GM18502 (cell line): ENCODE results near the gene DUSP1.
A peak's percentile ranks its signal among the peaks of the same experiment; 100 is the strongest.
"Not testable (repeated sequence)": the region's sequence is repeated elsewhere in the genome, so short reads cannot be mapped to it uniquely, and the experiment has no call there.

ENCODE experiments used
- ATAC-seq: cut with Tn5 transposase; IDR thresholded peaks from one replicate; pipeline ENCODE4 v1.9.1; 2021; ENCODE audit warnings: mild to moderate bottlenecking; ENCODE audit not compliant: unreplicated experiment, poor library complexity

Gene DUSP1

DNA sequence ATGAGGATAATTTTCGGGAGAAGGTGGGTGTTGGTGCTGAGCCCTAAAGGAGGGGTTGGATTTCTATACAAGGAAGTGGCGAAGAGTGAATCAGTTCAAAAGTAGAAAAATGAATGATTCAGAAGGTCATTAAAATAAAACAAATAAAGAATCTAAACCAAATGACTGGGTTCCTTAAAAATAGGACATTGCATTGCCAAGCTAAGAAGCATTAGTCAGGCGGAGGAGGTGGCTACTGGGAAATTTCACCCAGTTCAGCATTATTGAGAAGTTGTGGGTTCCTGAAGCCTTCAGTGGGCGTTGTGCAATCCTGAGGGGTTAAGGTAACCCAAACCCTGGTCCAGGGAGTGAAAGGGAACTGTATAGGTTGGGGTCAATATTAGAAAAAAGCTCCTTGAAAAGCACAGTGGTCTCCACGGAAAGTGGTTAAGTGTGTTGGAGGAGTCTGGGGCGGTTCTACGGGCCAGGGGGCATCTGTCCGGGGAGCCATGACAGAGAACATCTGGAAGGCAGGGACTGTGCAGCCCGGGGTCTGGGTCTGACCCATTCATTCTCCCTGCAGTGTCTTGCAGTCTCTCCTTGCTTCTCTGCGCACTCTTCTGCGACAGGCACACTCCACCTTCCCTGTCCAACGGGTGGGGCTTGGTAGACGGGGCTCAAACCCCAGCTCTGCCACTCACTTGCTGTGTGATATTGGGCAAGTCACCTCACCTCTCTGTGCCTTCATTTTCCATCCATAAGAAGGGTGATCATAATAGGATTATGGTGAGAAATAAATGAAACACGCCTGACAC lies 27.6 kb upstream of the DUSP1 start:
- ATAC-seq = no peak

DNA sequence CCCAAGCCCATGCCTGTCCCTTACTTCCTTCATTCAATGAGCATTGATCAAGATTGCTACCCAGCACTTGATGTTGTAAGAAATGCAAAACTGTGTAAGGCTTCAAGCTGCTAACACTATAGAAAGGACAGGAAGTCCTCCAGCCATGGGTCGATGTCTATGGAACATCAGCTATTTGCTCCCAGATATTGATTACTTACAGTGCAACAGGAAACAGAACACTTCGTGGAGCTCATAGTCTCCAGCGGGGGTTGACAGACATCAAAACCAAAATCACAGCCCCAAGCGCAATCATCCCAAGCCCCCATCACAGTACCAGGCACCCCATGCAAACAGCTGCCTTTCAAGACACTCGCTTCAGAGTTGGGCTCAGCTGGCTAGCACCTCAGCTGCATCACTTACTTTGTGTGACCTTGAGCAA lies 26.8 kb upstream of the DUSP1 start:
- ATAC-seq = no peak

DNA sequence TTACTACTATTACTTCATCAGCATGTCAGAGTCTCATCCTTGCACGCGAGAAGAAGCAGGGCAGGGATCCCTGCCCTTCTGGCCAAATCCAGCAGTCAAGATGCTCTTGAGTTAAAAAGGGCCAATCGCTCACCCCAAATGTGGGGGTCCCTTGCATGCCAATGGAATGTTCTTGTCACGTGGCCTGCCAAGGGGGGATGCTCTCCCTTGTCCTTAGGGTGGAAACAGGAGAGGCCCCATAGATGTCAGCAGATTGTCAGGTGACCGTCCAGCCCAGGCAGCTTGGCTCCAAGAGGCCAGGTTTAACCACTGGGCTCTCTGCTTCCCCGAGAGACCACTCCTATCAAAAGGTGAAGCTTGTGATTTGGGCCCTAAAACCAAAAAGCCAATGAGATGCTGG lies 25.3 kb upstream of the DUSP1 start:
- no peak for ATAC-seq

DNA sequence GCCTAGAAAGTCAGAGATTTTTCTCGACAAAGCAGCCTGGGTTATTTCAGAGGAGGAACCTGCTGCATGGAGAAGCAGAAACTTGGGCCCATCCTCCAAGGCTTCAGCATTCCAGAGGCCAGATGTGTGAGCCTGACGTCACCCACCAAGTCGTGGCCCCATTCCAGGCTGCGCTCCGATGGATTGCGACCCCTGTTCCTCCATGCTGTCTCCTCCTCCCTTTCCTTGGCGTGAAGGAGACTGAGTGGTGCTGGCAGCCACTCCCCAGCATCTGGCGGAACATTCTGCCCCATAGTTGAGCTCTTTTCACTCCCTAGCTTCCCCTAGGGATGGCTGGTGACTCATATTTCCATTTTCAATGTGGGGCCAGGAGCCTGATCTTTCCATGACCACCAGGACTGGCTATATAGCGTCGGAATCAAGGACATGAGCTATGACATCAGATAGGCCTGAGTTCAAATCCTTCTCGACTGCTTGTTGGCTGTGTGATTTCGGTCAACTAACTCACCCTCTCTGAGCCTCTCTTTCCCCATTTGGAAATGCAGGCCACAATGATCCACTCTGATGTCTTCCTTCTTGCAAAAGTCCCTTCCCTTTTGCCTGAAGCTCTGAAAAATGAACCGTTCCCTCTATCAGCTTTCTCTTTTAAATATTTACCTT lies 24.5 kb upstream of the DUSP1 start:
- ATAC-seq = no peak

DNA sequence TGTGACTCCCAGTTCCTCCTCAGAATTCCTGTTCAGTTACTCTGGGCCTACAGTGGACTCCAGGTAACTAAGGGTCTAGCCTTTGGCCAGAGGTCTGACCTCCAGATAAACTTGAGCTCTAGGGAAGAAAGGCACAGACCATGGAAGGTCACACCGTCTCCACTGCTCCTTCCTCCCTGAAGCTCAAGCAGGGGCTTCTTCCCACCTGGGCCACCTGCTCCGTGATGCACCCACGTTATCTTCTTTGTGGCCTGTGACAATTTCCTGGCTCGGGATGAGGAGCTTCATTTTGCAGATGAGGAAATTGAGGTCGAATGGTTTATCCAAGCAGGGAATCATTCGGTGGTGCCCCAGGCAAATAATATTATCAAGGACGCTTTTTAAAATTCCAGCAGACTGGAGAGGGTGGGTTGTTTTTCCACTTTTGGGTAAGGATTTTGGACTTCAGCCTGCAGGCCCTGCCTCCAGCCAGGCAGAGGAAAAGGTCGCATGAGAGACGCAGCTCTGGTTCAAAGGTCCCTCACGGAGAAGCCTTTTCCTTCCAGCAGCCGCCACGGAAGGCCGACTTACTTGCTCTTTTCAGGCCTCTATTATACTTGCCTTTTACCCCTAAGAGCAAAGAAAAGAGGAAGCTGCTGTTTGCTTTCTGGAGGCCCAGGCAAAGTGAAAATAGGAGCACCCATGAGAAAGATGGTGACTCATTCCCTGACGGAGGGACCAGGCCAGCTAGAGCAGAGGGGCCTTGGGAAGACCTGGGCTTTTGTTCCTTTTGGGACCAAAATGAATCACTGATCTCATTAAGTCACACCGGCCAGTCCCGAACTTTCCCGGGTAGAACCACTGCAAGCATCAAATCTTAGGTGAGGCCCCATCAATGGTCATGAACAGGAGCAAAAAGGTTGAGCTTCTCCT lies 22.8 kb upstream of the DUSP1 start:
- peak; percentile 42 for ATAC-seq

DNA sequence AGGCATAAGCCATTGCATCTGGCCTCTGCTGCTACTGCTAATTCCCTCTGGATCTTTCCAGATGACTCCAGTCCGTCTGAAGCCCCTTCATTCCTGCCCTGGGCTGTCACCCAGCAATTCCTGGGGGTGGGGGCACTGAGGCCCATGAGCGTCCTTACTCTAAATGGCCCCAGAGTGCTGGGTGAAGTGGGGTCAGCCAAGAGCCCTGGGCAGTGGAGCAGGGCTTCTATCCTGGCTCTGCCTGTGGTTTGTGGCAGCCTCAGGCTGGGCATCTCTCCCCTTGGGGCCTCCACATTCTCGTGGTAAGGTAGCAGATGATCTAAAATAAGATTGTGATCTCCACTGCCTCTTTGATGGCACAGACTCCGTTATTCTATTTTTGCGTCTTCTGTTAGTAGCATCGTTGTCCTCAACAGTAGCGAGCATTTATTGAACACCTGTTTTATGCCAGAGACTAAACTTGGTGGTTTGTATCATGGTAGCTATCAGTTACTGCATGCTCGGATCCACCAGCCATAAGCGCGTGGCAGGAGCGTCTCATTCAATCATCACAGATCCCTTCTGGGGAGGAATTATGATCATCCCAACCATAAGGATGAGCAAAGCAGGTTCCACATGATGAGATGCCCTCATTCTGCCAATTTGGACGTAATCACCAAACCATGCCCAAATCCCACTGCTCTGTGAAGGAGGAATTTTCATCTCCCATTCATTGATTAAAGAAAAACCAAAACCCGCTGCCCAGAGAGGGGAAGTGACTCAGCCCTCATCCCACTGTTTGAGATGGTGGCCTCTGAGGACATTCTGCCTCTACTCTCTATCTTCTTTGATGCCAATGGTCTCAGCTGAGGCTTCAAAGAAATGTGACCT lies 21.9 kb upstream of the DUSP1 start:
- ATAC-seq = no peak

DNA sequence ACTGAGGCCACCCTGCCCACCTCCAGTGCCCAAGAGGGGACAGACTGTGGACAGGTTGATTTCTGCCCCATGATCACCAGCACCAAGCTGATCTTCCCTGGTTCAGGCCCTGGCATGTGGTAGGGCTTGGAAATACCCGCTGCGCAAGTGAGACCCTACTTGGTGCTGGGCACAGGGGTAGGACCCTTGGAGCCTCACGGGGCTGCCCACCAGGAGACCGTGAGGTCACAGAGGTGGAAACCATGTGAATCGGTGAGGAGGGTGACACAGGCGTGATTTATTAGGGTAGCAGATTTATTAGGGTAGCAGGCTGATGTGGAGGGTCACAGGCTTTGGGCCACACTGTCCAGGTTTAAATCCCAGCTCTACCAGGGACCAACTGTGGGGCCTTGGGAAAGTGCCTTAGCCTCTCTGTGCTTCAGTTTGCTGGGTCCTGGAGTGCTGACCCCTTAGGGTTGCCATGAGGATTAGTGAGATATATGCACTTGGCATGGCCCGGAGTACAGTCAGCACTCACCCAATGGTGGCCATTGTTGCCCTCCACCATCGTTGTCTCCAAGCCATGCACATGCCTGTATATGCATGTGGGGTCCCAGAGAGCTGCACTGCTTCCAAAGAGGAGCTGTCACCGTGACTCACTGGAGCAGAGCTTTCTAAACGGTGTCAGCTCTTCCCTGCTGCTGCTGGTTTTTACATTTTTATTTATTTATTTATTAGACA lies 20.9 kb upstream of the DUSP1 start:
- no peak for ATAC-seq

DNA sequence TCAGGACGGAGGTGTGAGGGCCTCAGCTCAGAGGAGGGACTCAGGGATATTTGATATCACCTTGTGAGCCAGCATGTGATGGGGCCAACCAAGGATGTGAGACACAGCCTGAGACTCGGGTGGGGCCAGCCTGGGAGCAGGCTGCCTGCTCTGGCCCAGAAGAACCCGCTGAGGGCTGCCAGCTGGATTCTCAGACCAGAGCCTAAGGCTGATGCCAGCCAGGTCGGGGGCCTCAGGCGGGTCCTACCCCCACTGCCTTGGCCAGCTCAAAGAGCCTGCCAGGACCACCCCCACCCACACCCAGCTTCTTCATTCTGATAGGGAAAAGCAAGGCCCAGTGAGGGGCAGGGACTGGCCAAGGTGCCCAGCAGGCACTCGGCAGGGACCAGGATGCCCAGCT lies 20.3 kb upstream of the DUSP1 start:
- ATAC-seq = no peak

DNA sequence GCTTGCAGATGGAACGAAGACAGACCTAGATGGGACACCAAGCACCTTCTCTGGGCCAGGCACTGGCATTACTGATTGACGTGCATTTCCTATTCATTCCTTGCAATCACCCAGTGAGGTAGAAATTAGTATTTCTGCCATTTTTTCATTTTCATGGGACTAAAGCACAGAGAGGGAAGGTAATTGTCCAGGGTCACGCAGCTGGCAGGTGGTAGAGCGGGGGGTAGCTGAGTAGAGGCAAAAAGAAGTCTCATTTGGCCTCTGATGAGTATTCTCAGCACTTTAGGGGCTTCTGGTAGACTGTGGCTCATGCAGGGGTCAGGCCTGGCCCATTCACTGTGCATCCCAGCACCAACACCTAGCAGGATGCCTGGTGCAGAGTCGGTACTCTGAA lies 19.5 kb upstream of the DUSP1 start:
- no peak for ATAC-seq

DNA sequence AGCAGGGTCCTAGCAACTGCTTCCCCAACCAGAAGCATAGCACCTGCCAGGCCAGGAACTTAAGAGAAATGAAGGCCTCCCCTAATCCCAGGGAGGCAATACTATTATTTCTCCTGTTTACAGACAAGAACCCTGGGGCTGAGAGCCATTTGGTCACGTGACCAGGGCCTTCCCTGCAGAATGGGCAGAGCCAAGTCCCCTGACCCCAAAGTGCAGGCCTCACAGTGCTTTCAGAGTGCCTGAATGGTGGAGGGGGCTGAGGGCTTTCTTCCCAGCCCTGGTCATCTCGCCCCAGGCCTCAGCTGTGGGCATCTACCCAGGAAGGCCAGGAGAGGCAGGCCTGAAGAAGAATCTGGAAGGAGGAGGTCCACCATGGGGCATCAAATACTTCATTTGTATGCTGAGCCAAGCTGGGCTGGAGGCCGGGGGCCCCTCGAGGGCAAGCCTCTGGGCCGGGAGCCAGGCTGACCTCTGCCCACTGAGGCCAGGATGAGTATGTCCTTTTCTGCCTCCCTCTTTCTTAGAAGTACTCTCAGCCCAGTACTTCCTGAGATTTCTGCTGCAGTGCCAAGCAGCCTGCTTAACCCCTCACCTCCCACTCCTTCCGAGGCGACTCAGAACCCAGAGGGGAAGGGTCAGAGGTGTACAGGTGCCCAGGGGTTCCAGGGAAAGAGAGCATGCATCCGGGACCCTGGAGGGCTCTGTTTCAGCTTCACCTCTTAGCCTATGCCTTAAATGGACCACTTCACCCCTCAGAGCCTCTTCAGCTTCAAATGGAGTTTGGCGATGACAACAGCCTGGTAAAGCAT lies 18.9 kb upstream of the DUSP1 start:
- ATAC-seq = no peak

DNA sequence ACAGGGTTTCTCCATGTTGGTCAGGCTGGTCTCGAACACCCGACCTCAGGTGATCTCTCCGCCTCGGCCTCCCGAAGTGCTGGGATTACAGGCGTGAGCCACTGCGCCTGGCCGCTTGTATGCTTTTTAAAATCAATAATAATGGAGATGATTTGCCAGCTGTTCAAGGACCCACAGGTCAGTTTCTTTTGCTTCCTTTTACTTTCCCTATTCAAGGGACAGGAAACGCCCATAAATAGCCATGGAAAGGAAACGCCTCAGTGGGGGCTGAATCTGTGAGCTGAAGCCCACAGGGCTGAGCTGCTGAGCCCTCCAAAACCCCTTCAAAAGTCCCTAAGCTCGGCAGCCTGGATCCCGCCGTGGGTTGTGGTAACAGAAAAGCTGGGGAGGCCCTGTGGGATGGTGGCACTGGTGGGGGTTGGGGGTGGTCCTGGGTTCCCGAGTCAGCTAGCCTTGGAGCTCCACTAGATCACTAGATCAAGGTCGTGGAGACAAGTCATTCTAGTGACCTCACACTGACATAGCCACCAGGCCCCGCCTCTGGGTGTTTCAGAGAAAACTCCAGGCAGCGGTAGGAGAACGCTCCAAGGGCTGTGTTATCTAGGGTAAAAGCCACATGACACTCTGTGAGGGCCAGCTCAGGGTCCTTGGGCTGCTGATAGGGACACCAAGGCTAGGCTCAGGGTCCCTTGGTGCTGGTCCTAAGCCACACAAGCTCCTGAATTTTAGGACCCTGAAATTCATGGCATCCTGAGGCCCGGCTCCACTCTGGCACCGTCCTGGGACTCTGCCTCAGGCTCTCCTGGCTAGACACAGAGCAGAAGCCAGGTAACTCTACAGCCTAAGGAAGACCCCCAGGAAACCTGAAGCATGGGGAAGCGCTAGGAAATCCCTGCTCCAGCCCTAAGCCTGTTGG lies 18.0 kb upstream of the DUSP1 start:
- peak; percentile 60 for ATAC-seq

DNA sequence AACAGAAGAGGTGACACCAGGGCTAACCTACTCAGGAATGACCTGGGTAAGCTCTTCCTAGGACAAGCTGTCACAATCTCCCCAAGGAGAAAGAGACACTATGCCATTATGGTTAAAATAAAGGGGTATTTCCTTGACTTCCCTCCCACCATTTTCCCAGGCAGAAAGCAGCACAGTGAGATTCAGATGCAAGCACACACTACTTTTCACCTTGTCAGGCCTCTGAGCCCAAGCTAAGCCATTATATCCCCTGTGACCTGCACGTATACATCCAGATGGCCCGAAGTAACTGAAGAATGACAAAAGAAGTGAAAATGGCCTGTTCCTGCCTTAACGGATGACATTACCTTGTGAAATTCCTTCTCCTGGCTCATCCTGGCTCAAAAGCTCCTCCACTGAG lies 16.5 kb upstream of the DUSP1 start:
- ATAC-seq = not testable (repeated sequence)

DNA sequence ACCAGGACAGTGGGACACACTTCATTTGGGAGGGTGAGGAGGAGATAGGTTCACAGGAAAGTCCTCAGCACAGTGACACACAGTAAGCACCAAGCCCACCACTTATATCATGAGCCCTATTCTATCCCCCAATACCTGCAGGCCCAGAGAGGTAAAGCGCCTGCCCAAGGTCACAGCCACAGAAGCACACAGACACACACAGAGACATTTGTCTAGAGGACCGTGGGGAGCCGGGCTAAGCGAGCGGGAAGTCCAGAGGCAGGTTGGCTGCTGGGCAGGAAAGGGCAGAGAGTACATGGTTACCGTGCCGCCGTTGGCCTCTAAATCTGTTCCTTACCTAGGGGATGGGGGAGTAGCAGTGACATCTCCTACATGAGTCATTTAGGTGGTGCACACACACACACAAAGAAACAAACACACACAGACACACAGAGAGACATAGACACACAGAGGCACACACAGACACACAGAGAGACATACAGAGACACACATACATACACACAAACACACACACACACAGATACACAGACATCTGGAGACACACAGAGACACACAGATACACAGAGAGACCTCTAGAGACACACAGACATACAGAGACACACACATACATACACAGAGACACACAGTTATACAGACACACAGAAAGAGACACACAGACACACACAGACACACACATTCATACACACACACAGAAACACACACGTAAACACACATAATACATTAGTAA lies 15.9 kb upstream of the DUSP1 start:
- no peak for ATAC-seq

DNA sequence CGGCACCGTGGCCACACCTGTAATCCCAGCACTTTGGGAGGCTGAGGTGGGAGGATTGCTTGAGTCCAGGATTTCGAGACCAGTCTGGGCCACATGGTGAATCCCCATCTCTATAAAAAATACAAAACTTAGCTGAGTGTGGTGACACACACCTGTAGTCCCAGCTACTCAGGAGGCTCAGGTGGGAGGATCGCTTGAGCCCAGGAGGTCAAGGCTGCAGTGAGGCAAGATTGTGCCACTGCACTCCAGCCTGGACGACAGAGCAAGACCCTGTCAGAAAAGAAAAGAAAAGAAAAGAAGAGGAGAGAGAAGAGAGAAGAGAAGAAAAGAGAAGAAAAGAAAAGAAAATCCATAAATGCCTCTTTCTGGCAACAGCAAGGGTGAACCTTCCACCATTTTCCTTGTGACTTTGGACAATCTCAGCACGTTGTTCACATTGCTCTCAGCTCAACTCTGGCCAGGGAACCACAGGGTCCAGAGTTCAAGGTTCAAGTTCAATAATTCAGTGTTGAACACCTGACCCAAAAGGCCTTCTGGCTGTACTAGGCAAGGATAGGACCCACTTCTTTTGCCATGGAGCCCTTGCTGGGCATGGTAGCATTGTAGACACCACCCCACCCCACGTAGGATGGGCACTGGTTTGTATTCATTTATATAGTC lies 14.6 kb upstream of the DUSP1 start:
- ATAC-seq = no peak

DNA sequence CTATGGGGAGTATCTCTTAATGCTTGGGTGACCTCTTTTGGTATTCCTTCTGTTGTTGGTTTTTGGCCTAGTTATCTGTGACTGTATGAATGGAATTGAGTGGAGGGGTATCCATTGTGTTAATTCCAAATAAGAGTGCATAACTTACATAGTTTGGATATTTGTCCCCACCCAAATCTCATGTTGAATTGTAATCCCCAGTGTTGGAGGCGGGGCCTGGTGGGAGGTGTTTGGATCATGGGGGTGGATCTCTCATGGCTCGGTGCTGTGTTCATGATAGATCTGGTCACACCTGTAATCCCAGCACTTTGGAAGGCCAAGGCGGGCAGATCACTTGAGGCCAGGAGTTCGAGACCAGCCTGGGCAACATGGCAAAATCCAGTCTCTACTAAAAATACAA lies 13.2 kb upstream of the DUSP1 start:
- not testable (repeated sequence) for ATAC-seq

DNA sequence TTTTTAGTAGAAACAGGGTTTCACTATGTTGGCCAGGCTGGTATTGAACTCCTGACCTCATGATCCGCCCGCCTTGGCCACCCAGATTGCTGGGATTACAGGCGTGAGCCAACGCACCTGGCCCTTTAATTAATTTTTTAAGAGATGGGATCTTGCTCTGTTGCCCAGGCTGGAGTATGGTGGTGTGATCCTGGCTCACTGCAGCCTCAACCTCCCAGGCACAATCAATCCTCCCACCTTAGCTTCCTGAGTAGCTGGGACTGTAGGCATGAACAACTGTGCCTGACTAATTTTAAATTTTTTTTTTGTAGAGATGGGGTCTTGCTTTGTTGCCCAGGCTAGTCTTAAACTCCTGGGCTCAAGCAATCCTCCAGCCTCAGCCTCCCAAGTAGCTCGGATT lies 12.3 kb upstream of the DUSP1 start:
- ATAC-seq = not testable (repeated sequence)
